OCI-LY7 (cell line): ENCODE results near the gene KIRREL1. TPM values are rescaled to one million over a fixed set of nuclear protein-coding genes. Genes with fewer than 3 reads are reported as not detected.
A peak's percentile ranks its signal among the peaks of the same experiment; 100 is the strongest.

ENCODE experiments used
- BruUV-seq: library from RNA; stranded (reverse); fragments of 400-500 nt; replicated peaks from 2 replicates; lab custom pipeline; 2021; lab: Mats Ljungman, UMichigan
- CTCF ChIA-PET: fragments of 300-600 bp; sonication (Branson Sonifier 250); formaldehyde crosslinking; loops from one replicate; lab custom pipeline; 2022; ENCODE audit warnings: antibody characterized with exemption; ENCODE audit not compliant: unreplicated experiment; lab: Charles Lee
- POLR2A ChIA-PET: fragments of 300-600 bp; sonication (Branson Sonifier 250); formaldehyde crosslinking; loops from one replicate; lab custom pipeline; 2022; ENCODE audit warnings: antibody characterized with exemption; lab: Charles Lee
- DNase-seq: peaks from one replicate; pipeline ENCODE4 v3.0.0-alpha.2; 2015; ENCODE audit warnings: low spot score
- H2AFZ ChIP-seq: fragments of 200-600 bp; sonication (generic), shearing (Covaris generic); 2 replicates; pipeline ENCODE4 v1.6.1; 2014; ENCODE audit warnings: mild to moderate bottlenecking, antibody characterized with exemption, low read length, moderate library complexity
- H3K27ac ChIP-seq: fragments of 200-600 bp; sonication (generic); 2 replicates; pipeline ENCODE4 v1.5.1; 2014; ENCODE audit warnings: mixed run types, low read depth, mild to moderate bottlenecking, moderate library complexity, low read length, inconsistent platforms; ENCODE audit not compliant: poor library complexity, severe bottlenecking
- H3K36me3 ChIP-seq: fragments of 200-600 bp; sonication (generic); 2 replicates; pipeline ENCODE4 v1.6.1; 2014; ENCODE audit warnings: mild to moderate bottlenecking, antibody characterized with exemption, low read length, moderate library complexity, mixed read lengths; ENCODE audit not compliant: insufficient read depth
- H3K4me1 ChIP-seq: fragments of 200-600 bp; sonication (generic); 2 replicates; pipeline ENCODE4 v1.5.1; 2014; ENCODE audit warnings: mild to moderate bottlenecking, low read length; ENCODE audit not compliant: insufficient read depth, poor library complexity, severe bottlenecking
- H3K4me2 ChIP-seq: fragments of 200-600 bp; sonication (generic); 2 replicates; pipeline ENCODE4 v1.6.1; 2014; ENCODE audit warnings: mild to moderate bottlenecking, low read length
- H3K4me3 ChIP-seq: fragments of 200-600 bp; sonication (generic); 2 replicates; pipeline ENCODE4 v1.5.1; 2014; ENCODE audit warnings: mild to moderate bottlenecking, low read depth, low read length; ENCODE audit not compliant: poor library complexity, severe bottlenecking
- H3K79me2 ChIP-seq: fragments of 200-600 bp; sonication (generic); 2 replicates; pipeline ENCODE4 v1.6.1; 2016; ENCODE audit warnings: low read depth, mild to moderate bottlenecking, low read length, moderate library complexity, mixed read lengths; ENCODE audit not compliant: insufficient read depth
- H3K9me2 ChIP-seq: fragments of 200-600 bp; sonication (generic); 2 replicates; pipeline ENCODE4 v1.6.1; 2016; ENCODE audit warnings: mild to moderate bottlenecking, low read length, mixed read lengths; ENCODE audit not compliant: insufficient read depth
- H3K9me3 ChIP-seq: fragments of 200-600 bp; sonication (generic); 2 replicates; pipeline ENCODE4 v1.6.1; 2014; ENCODE audit warnings: mild to moderate bottlenecking, mixed run types, low read length, mixed read lengths
- H4K20me1 ChIP-seq: fragments of 200-600 bp; sonication (generic); 2 replicates; pipeline ENCODE4 v1.6.1; 2014; ENCODE audit warnings: mild to moderate bottlenecking, antibody characterized with exemption, low read length, moderate library complexity, mixed read lengths; ENCODE audit not compliant: insufficient read depth
- EZH2phosphoT487 ChIP-seq: fragments of 200-600 bp; sonication (generic); IDR thresholded peaks from 2 replicates; pipeline ENCODE4 v1.6.1; 2018; ENCODE audit warnings: low read depth, borderline replicate concordance, mild to moderate bottlenecking, mixed run types, antibody characterized with exemption, low read length, moderate library complexity, mixed read lengths
- intact Hi-C: fragments of 100-400 bp; cut with micrococcal nuclease; formaldehyde crosslinking; loops from one replicate; pipeline ENCODE4 v1.10.0; 2022; ENCODE audit not compliant: unreplicated experiment
- total RNA-seq, 2 experiments: library from RNA; depleted of rRNA in 1 of 2; stranded (reverse); fragments of >200 nt in 1 of 2; shearing (Covaris generic) in 1 of 2; gene quantifications; 2 replicates each; pipeline ENCODE4 v1.2.3, GENCODE V29; 2014 to 2022
- TF ChIP-seq, protein P1 (sequence below): fragments of 200-600 bp; sonication (generic); conservative IDR thresholded peaks from 2 replicates; pipeline ENCODE4 v1.5.1; 2014; ENCODE audit warnings: mild to moderate bottlenecking, antibody characterized with exemption, low read length, moderate library complexity, mixed read lengths

The KIRREL1 gene
- total RNA-seq, 2 experiments from 2014 or later = not detected

- no peaks in the 10 kb centered on the region for H3K36me3 ChIP-seq
- no peaks in the 10 kb centered on the region for H3K79me2 ChIP-seq
- intact Hi-C loops = no loop called here
- no peak overlapping the region for H2AFZ ChIP-seq
- H3K4me1 ChIP-seq = peaks cover 3% of the 10 kb centered on the region
- DNase-seq = no peak
- CTCF ChIA-PET = no interaction called here
- no TSS peak for BruUV-seq
- H3K4me2 ChIP-seq = no peak overlapping the region
- no peak overlapping the region for H3K27ac ChIP-seq
- POLR2A ChIA-PET = interaction anchor here (0.7 kb wide), 2 partner anchors 16 to 112 kb away, joined by 3 read pairs; no protein-coding TSS in a partner anchor
- H3K9me2 ChIP-seq = no peaks in the 10 kb centered on the region
- no peak overlapping the region for H3K4me3 ChIP-seq
- H4K20me1 ChIP-seq = no peaks in the 10 kb centered on the region
- TF ChIP-seq, protein P1, sequence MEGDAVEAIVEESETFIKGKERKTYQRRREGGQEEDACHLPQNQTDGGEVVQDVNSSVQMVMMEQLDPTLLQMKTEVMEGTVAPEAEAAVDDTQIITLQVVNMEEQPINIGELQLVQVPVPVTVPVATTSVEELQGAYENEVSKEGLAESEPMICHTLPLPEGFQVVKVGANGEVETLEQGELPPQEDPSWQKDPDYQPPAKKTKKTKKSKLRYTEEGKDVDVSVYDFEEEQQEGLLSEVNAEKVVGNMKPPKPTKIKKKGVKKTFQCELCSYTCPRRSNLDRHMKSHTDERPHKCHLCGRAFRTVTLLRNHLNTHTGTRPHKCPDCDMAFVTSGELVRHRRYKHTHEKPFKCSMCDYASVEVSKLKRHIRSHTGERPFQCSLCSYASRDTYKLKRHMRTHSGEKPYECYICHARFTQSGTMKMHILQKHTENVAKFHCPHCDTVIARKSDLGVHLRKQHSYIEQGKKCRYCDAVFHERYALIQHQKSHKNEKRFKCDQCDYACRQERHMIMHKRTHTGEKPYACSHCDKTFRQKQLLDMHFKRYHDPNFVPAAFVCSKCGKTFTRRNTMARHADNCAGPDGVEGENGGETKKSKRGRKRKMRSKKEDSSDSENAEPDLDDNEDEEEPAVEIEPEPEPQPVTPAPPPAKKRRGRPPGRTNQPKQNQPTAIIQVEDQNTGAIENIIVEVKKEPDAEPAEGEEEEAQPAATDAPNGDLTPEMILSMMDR = no peak
- TF ChIP-seq EZH2phosphoT487 = no peak
- no peaks in the 10 kb centered on the region for H3K9me3 ChIP-seq
These were observed 114.5 kb downstream of the KIRREL1 start for GRCh38 chr1:158107916-158108315.

DNA sequence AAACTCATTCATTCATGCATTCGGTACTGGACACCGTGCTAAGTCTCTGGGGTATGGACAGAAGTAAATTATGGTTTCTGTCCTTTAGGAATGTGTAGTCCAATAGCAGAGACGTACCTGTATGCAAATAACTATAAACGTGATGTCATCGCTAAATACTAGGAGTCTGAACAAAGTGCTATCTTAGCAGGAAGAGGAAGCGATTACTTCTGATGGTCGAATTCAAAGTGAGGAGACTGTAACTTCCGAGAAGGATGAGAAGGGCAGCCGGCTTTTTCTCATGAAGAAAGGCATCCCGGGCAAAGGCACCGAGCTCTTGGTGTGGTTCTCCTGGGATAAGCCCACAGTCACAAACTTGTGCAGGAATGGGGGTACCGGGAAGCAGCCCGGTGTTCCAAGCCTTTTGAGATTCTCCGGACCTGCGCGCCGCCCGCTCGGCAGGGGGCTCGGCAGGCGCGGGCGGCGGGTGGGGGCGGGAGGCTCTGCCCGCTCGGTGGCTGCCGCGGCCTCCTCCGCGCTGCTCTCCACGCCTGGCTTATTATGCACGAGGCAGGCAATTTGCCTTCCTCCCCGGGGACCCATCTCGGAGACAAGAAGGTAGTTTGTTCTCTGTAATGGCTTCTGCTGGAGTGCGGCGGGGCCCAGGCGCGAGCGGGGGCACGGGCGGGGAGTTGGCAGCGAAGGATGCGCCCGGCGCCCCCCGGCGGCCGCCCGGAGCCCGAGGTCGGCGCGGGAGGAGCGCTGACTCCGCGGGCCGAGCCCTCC is 119.7 kb downstream of the KIRREL1 start:
- peak; percentile 62 for DNase-seq
- POLR2A ChIA-PET = no interaction called here
- intact Hi-C loops = no loop called here

More for the DNA sequence above, 119.7 kb downstream of the KIRREL1 start:
- H3K79me2 ChIP-seq = no peaks in the 10 kb centered on the region
- H4K20me1 ChIP-seq = no peaks in the 10 kb centered on the region
- no peaks in the 10 kb centered on the region for H3K36me3 ChIP-seq
- peak overlapping the region; percentile 67 for H3K4me3 ChIP-seq
- no TSS peak for BruUV-seq
- H2AFZ ChIP-seq = peak overlapping the region; percentile 87
- peak overlapping the region; percentile 86 for H3K4me2 ChIP-seq
- peaks cover 28% of the 10 kb centered on the region for H3K4me1 ChIP-seq
- H3K27ac ChIP-seq = no peak overlapping the region
- H3K9me2 ChIP-seq = no peaks in the 10 kb centered on the region
- H3K9me3 ChIP-seq = no peaks in the 10 kb centered on the region
- TF ChIP-seq, protein P1 = peak; percentile 76
- no peak for TF ChIP-seq EZH2phosphoT487
- CTCF ChIA-PET = no interaction called here
